ENCODE results near the gene TXNL4A.

GRCh38 chr18:79922971-79923411, 65.4 kb downstream of the TXNL4A start:
- TF ChIP-seq, protein P1, sequence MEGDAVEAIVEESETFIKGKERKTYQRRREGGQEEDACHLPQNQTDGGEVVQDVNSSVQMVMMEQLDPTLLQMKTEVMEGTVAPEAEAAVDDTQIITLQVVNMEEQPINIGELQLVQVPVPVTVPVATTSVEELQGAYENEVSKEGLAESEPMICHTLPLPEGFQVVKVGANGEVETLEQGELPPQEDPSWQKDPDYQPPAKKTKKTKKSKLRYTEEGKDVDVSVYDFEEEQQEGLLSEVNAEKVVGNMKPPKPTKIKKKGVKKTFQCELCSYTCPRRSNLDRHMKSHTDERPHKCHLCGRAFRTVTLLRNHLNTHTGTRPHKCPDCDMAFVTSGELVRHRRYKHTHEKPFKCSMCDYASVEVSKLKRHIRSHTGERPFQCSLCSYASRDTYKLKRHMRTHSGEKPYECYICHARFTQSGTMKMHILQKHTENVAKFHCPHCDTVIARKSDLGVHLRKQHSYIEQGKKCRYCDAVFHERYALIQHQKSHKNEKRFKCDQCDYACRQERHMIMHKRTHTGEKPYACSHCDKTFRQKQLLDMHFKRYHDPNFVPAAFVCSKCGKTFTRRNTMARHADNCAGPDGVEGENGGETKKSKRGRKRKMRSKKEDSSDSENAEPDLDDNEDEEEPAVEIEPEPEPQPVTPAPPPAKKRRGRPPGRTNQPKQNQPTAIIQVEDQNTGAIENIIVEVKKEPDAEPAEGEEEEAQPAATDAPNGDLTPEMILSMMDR (IDR thresholded peaks at IDR 0.05) = no peak
- TF ChIP-seq EP300 (IDR thresholded peaks at IDR 0.05) = no peak

Data from ovary (tissue), 3 donors.